ENCODE measurements around the gene MAT2B.
"Not testable (repeated sequence)": the region's sequence is repeated elsewhere in the genome, so short reads cannot be mapped to it uniquely, and the experiment has no call there.

Gene MAT2B

GRCh38 chr5:163503106-163504078, 2.0 kb upstream of the MAT2B start:
- DNase-seq (ENCODE audit: low read depth in 2 of 2) = no peak

- peak in 1 of 2 donors; percentile 15 for DNase-seq (ENCODE audit: low read depth in 2 of 2)
Observed at GRCh38 chr5:163504079-163504931, 1.1 kb upstream of the MAT2B start.

- DNase-seq (ENCODE audit: low read depth in 2 of 2) = no peak
Observed at GRCh38 chr5:163505049-163505367, 411 bp upstream of the MAT2B start.

- no peak for DNase-seq (ENCODE audit: low read depth in 2 of 2)
Observed at GRCh38 chr5:163506095-163506457, 657 bp downstream of the MAT2B start.

- DNase-seq (ENCODE audit: low read depth in 2 of 2) = no peak
Observed at GRCh38 chr5:163506726-163507125, 1.3 kb downstream of the MAT2B start.

GRCh38 chr5:163508753-163509152, 3.3 kb downstream of the MAT2B start:
- no peak for DNase-seq (ENCODE audit: low read depth in 2 of 2)

GRCh38 chr5:163509291-163509951, 4.0 kb downstream of the MAT2B start:
- no peak for DNase-seq (ENCODE audit: low read depth in 2 of 2)

- DNase-seq (ENCODE audit: low read depth in 2 of 2) = no peak
Observed at GRCh38 chr5:163512526-163512925, 7.1 kb downstream of the MAT2B start.

GRCh38 chr5:163525096-163525495, 19.7 kb downstream of the MAT2B start:
- DNase-seq (ENCODE audit: low read depth in 2 of 2) = no peak

GRCh38 chr5:163529698-163530097, 24.3 kb downstream of the MAT2B start:
- DNase-seq (ENCODE audit: low read depth in 2 of 2) = no peak

- DNase-seq (ENCODE audit: low read depth in 2 of 2) = no peak
Observed at GRCh38 chr5:163531272-163531671, 25.9 kb downstream of the MAT2B start.

- no peak for DNase-seq (ENCODE audit: low read depth in 2 of 2)
Observed at GRCh38 chr5:163532171-163533084, 27.0 kb downstream of the MAT2B start.

GRCh38 chr5:163533223-163533622, 27.8 kb downstream of the MAT2B start:
- DNase-seq (ENCODE audit: low read depth in 2 of 2) = no peak

GRCh38 chr5:163534492-163535094, 29.2 kb downstream of the MAT2B start:
- DNase-seq (ENCODE audit: low read depth in 2 of 2) = no peak

- DNase-seq (ENCODE audit: low read depth in 2 of 2) = no peak
Observed at GRCh38 chr5:163535290-163535689, 29.9 kb downstream of the MAT2B start.

- DNase-seq (ENCODE audit: low read depth in 2 of 2) = not testable (repeated sequence)
Observed at GRCh38 chr5:163536442-163536841, 31.0 kb downstream of the MAT2B start.

GRCh38 chr5:163540696-163541095, 35.3 kb downstream of the MAT2B start:
- no peak for DNase-seq (ENCODE audit: low read depth in 2 of 2)

- DNase-seq (ENCODE audit: low read depth in 2 of 2) = no peak
Observed at GRCh38 chr5:163542771-163543170, 37.4 kb downstream of the MAT2B start.

- no peak for DNase-seq (ENCODE audit: low read depth in 2 of 2)
Observed at GRCh38 chr5:163544041-163544440, 38.6 kb downstream of the MAT2B start.

- no peak for DNase-seq (ENCODE audit: low read depth in 2 of 2)
Observed at GRCh38 chr5:163544836-163545235, 39.4 kb downstream of the MAT2B start.

GRCh38 chr5:163548649-163549048, 43.2 kb downstream of the MAT2B start:
- DNase-seq (ENCODE audit: low read depth in 2 of 2) = no peak
